ENCODE data around the gene SOX6.

DNA sequence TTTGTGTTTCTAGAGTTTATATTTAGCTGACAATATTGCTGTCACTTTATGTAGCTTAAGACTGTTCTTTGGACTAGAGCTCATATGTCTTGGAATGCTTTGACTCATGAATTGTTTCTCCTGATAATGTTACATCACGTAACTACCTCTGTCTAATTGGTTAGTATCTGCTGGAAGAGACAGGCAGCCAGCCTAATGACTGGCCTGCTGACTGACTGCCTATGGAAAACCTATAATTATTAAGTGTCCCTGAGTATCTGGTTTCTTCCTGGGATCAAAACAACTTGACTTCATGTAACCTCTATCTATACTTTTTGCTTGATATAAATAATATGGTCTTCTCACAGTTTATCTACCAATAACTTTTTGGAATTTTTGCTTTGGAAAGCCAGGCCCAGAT is 9.4 kb downstream of the SOX6 start:
- TF ChIP-seq, protein P1, sequence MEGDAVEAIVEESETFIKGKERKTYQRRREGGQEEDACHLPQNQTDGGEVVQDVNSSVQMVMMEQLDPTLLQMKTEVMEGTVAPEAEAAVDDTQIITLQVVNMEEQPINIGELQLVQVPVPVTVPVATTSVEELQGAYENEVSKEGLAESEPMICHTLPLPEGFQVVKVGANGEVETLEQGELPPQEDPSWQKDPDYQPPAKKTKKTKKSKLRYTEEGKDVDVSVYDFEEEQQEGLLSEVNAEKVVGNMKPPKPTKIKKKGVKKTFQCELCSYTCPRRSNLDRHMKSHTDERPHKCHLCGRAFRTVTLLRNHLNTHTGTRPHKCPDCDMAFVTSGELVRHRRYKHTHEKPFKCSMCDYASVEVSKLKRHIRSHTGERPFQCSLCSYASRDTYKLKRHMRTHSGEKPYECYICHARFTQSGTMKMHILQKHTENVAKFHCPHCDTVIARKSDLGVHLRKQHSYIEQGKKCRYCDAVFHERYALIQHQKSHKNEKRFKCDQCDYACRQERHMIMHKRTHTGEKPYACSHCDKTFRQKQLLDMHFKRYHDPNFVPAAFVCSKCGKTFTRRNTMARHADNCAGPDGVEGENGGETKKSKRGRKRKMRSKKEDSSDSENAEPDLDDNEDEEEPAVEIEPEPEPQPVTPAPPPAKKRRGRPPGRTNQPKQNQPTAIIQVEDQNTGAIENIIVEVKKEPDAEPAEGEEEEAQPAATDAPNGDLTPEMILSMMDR (IDR thresholded peaks at IDR 0.05) = no peak
- no peak for TF ChIP-seq POLR2A (IDR thresholded peaks at IDR 0.05)

Measured in vagina (tissue), 2 donors.